Mesothelial cell of epicardium (in vitro differentiated cells): ENCODE results near the gene FAM210A. TPM values are rescaled to one million over a fixed set of nuclear protein-coding genes. Genes with fewer than 3 reads are reported as not detected.

ENCODE experiments used
- DNase-seq, 2 experiments: peaks; one replicate each; pipeline ENCODE4 v3.0.0; 2021; ENCODE audit warnings: low spot score in 2 of 2; ENCODE audit not compliant: unreplicated experiment in 2 of 2
- H3K27ac Mint-ChIP-seq: 2 replicates; pipeline ENCODE4 v1.8.0; 2021; ENCODE audit warnings: mixed read lengths
- H3K27me3 Mint-ChIP-seq: 2 replicates; pipeline ENCODE4 v1.8.0; 2021; ENCODE audit warnings: low read depth, mixed read lengths
- H3K36me3 Mint-ChIP-seq: 2 replicates; pipeline ENCODE4 v1.8.0; 2021; ENCODE audit warnings: mixed read lengths
- H3K4me1 Mint-ChIP-seq: 2 replicates; pipeline ENCODE4 v1.8.0; 2021; ENCODE audit warnings: mixed read lengths
- H3K4me3 Mint-ChIP-seq: 2 replicates; pipeline ENCODE4 v1.8.0; 2021; ENCODE audit warnings: mild to moderate bottlenecking, moderate library complexity, mixed read lengths
- H3K9me3 Mint-ChIP-seq: 2 replicates; pipeline ENCODE4 v1.8.0; 2021; ENCODE audit warnings: mixed read lengths
- total RNA-seq: library from RNA; stranded (reverse); gene quantifications from 3 replicates; pipeline ENCODE4 v1.2.1, GENCODE V29; 2021
- TF ChIP-seq, protein P1 (sequence below): fragments of 200-600 bp; sonication (generic); IDR thresholded peaks from one replicate; pipeline ENCODE4 v1.5.0; 2021; ENCODE audit warnings: antibody characterized with exemption; ENCODE audit not compliant: unreplicated experiment

FAM210A gene
- total RNA-seq, 1 donor from 2014 or later, result 16.6 TPM

DNA sequence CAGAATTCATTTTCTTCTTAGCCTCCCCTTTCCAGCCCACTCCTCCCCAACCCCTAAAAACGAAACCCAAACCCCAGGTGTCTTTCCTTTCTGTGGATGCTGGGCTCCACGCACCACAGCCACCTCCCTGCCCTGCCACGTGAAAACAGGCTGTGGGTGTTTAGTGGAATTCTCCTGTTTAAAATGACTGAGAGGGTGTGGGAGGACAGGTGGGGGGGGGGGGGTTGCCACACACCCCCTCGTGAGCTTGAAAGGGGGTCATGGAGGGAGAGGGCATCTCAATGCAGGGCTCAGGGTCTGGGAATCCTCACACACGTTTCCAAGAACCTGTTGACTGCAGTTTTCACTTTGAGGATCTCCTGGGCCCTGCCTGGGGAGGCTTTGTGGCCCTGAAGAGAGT lies 110.3 kb downstream of the FAM210A start:
- H3K4me1 Mint-ChIP-seq, result peaks cover 13% of the 10 kb centered on the region
- TF ChIP-seq, protein P1, sequence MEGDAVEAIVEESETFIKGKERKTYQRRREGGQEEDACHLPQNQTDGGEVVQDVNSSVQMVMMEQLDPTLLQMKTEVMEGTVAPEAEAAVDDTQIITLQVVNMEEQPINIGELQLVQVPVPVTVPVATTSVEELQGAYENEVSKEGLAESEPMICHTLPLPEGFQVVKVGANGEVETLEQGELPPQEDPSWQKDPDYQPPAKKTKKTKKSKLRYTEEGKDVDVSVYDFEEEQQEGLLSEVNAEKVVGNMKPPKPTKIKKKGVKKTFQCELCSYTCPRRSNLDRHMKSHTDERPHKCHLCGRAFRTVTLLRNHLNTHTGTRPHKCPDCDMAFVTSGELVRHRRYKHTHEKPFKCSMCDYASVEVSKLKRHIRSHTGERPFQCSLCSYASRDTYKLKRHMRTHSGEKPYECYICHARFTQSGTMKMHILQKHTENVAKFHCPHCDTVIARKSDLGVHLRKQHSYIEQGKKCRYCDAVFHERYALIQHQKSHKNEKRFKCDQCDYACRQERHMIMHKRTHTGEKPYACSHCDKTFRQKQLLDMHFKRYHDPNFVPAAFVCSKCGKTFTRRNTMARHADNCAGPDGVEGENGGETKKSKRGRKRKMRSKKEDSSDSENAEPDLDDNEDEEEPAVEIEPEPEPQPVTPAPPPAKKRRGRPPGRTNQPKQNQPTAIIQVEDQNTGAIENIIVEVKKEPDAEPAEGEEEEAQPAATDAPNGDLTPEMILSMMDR, result no peak
- no peaks in the 10 kb centered on the region for H3K36me3 Mint-ChIP-seq
- H3K9me3 Mint-ChIP-seq, result no peaks in the 10 kb centered on the region
- no peak overlapping the region for H3K27ac Mint-ChIP-seq
- no peak overlapping the region for H3K4me3 Mint-ChIP-seq
- no peak for DNase-seq
- peaks cover 35% of the 10 kb centered on the region for H3K27me3 Mint-ChIP-seq

DNA sequence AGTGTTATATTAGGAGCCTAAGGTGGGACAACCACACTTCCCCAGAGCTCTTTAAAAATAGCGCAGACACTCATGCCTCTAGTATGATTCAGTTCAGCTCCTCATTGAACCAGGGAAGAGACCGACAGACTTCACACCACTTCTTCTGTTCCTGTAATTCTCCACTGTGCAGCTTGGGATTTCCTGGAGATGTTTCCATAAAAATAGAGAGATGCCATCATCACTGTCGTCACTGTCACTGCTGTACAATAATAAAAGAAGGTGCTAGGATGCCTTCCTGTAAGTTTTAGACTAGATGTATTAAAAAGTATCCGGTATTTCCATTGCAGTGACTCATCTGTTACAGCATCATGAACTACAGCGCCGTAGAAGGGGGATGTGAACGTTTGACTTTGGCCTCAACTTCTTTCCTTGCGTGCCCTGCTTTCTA lies 110.9 kb downstream of the FAM210A start:
- TF ChIP-seq, protein P1, result no peak
- Mint-ChIP-seq H3K4me3 (no peak overlapping the region), H3K36me3 (no peaks in the 10 kb centered on the region), H3K27ac (no peak overlapping the region), H3K4me1 (peaks cover 17% of the 10 kb centered on the region), H3K27me3 (peaks cover 39% of the 10 kb centered on the region), H3K9me3 (no peaks in the 10 kb centered on the region)
- DNase-seq, result no peak

DNA sequence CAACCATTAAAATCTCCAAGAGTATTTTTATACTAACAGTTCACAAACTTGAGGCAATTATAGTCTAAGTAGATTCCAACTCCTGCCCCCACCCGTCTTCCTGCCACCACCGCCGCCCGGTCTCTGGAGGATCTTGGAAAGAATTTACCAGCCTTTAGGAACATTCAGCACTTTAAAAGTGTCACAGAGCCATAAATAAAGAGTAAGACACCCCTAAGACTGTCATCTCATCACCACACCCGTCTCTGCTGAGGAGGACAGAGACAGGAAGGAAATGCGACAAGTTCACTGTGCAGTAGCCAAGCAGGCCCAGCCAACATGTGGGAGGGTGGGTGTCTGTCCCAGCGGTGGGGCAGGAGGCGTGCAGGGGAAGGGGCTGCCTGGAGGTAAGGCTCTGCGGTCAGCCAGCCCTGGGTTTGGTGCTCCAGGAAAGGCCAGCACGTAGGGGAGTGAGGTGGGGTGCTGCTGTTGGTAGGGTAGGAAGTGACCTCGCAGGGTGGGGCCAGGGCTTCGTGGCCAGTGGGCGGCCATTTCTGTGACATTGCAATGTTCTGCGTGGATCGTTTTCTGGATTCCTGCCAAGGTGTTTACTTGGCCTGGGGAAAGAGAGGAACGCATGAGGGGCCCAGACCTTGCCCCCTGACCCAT lies 111.6 kb downstream of the FAM210A start:
- DNase-seq, result no peak
- no peak overlapping the region for H3K4me3 Mint-ChIP-seq
- H3K36me3 Mint-ChIP-seq, result no peaks in the 10 kb centered on the region
- TF ChIP-seq, protein P1, result no peak
- H3K4me1 Mint-ChIP-seq, result peaks cover 17% of the 10 kb centered on the region
- no peaks in the 10 kb centered on the region for H3K9me3 Mint-ChIP-seq
- H3K27ac Mint-ChIP-seq, result no peak overlapping the region
- H3K27me3 Mint-ChIP-seq, result peaks cover 39% of the 10 kb centered on the region

DNA sequence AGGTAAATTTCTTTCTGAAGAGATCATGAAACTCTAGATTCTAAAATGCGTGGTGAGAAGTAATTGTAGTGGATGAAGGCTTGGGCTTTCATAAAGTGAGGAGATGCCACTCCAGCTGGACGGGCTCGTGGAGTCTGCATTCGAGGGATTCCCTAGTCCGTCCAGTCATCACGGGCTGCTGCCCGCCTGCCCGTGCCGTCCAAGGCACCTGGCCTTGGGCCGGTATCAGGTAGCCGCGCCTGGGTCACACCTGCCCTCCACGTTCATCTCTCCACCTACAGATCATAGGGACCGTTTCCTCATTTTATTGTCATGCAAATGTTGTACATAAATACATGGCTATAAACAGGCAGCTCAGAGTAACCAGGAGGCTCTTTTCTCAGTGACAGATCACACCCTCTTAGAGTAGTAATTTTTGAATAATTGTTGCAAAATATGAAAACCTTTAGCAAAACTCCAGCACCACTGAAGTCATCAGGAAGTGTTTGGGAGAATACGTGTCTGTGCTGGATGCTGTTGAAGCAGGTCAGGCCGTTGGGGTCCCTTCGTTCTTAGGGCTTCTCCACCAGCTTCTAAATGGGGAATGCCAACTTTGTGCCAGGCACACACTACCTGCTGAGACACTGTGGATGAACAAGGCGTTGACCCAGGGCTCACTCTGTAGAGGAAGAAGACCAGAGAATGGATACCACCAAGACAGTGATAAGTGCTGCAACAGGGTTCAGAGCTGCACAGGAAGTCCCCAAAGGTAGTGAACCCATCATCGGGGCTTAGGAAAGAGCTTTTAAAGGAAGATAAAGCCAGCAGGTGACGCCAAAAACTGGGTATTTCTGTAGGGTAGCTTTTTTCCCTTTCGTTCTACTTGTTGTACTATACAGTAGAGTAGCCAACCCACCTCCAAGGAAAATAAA lies 112.5 kb downstream of the FAM210A start:
- Mint-ChIP-seq H3K27me3 (peaks cover 39% of the 10 kb centered on the region), H3K4me3 (no peak overlapping the region), H3K36me3 (no peaks in the 10 kb centered on the region), H3K4me1 (peaks cover 17% of the 10 kb centered on the region), H3K27ac (no peak overlapping the region), H3K9me3 (no peaks in the 10 kb centered on the region)
- TF ChIP-seq, protein P1, result no peak
- DNase-seq, result no peak

Other genes starting within 250 kb of the FAM210A start
- gene RNMT, start 115 bp upstream of the FAM210A start, total RNA-seq, result 51.6 to 55.3 TPM (median 52.5 TPM) in 3 replicates
- not detected in 3 replicates for gene MC5R, start 97.6 kb upstream of the FAM210A start, total RNA-seq
- not detected in 3 replicates for gene MC2R, start 189.0 kb upstream of the FAM210A start, total RNA-seq